HG03108 (cell line): ENCODE measurements around the gene NPM1.

ENCODE experiments used
- ATAC-seq: cut with Tn5 transposase; IDR thresholded peaks from one replicate; pipeline ENCODE4 v1.9.1; 2021; ENCODE audit warnings: moderate library complexity; ENCODE audit not compliant: unreplicated experiment

Gene NPM1

DNA sequence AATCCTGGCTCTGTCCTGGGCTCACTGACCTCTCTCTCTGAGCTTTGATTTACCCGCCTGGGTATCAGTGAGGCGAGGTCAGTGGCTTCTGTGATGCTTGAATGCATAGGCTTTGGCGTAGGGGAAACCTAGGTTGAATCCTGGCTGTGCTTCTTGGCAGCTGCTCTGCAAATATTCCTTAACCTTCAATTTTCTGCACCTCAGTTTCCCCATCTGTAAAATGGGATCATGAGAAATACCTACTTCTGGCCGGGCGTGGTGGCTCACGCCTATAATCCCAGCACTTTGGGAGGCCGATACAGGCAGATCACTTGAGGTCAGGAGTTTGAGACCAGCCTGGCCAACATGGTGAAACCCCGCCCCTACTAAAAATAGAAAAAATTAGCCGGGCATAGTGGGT lies 39.0 kb downstream of the NPM1 start:
- ATAC-seq: no peak

DNA sequence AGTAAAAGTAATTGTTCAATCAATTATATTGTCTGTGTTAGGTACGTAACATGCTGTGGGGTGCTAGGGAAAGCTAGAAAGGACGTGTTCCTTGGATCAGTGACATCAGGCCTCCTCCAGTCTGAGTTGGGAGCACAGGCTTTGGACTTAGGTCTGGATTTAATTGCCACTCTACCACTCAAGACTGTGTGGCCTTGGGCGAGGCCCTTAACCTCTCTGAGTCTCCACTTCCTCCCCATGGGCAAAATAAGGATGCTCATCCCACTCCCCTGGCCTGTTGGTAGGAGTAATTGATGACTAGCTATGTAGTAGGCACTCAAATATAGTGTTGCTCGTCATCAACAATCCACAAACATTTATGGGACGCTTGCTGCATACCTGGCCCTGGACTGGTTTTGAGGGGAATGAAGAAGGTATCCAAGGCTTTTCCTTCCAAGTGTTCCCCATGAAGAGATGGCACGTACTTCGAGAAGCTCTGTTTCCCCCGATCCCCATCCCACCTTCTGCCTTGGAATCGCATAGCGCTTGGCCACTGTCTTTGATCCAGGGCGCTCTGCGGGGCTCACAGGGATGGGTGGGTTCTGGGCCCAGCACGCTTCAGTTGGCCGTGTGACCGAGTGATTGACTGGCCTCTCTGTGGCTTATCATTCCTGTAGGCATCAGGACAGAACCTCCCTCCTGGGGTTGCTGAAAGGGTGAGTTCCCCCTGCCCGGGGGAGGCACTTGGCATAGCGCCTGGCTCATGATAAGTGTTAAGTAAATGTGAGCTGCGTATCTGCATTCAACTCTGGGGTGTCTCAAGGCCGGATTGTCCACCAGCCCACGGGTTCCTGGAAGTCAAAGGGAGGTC lies 39.9 kb downstream of the NPM1 start:
- no peak for ATAC-seq

DNA sequence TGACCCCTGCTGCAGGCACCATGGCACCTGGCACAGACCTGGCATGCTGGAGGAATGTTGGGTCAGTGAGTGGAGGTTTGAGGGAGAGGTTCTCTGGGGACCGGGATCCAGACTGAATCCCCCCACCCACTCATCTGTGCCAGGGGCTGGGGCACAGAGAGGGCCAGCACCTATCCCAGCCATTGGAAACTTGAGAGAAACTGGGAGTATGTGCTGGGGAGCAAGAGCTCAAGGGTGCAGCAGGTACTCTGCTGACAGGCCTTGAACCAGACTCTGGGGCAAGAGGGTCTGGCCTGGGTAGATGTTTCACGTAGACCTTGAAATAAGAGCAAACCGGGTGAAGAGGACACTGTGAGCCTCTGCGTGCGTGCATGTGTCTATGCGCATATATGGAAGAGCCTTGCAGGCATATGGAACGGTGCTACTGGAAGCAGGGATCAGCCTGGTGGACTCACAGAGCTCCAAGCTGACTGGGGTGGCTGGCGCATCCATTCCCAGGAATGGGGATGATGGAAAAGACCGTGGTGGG lies 40.6 kb downstream of the NPM1 start:
- no peak for ATAC-seq

DNA sequence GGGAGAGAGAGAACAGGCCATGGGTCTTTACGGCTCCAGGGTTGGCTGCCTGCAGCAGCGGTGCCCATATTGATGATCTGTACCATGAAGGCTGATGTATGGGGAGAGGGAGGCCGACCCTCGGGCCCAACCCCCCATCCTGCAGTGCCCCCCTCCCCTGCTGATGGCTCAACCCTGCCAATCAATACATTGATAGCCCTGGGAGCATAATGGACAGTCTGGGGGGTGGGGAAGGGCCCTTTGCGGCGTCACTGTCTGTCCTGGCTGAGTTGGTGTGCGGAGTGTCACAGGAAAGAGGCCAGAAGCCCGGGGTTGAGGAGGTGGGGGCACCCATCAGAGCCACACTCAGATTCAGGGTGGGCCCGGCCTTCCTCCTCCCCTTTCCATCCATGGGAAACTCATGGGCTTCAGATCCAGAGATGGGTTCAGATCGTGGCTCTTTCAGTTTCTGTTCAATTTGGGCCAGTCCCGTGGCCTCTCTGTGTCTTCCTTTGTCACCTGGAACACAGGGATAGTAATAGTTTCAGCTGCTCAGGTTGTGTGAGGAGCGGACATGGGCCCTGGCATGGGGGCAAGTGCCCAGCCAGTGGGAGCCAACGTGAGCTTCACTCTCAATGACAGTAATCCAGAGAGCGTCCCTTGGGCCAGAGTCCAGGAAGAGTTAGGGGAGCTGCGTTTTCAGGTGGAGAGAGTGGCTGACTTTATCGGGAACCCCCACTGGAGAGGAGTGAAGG lies 41.3 kb downstream of the NPM1 start:
- no peak for ATAC-seq

DNA sequence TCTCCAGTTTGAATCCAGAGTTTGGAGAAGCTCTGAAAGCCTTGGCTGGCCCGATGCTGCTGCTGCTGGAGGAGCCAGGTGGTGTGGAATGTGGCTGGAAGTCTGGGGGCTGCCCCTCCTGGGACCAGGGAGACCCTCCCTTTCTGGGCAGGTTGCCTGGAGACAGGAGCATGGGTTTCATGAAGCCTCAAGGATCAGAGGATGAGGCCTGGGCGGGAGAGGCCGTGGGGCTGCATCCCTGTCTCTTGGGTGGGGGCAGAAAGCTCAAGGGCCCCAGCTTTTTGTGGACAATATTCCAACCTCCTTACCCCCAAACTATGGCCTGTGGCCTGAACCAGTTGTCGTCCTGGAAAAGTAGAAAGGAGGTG lies 41.9 kb downstream of the NPM1 start:
- ATAC-seq: no peak

DNA sequence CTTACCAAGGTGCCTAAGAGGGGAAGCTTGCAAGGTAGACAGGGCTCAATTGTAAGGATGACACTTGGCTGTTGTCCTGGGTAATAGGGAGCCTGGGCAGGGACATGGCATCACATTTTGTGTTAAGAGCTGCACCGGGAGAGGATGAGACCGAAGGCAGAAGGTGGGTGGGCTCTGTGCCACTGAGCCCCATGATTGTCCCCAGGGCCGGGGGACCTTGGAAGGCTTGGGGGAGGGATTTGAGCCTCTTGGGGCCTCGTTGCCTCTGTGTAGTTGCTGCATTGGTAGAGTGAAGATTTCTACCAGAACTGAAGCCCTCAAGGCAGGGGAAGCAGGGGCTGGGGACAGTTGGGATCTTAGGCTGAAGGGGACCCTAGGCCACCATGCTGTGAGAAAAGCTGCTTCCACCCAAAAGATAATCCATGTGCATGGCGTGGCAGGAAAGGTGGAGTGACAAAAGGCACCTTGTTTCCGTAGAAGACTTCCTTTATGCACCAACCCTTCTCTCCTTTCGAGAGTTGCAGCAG lies 43.7 kb downstream of the NPM1 start:
- ATAC-seq: no peak

DNA sequence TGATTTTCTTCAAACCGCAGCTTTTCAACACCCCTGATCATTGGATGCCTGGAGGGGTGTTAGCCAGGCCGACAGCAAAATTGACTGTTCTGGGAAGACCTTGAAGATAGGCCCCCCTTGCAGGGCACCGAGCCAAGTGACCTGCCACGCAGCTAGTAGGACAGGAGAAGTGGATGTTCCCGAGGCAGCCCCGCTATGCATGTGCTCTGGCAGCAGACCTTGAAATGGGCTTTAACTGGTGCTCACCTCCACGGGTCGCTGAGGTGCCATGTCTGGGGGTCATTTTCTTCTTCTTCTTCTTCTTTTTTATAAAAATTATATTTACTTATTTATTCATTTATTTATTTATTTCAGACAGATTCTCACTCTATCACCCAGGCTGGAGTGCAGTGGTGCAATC lies 44.4 kb downstream of the NPM1 start:
- no peak for ATAC-seq

DNA sequence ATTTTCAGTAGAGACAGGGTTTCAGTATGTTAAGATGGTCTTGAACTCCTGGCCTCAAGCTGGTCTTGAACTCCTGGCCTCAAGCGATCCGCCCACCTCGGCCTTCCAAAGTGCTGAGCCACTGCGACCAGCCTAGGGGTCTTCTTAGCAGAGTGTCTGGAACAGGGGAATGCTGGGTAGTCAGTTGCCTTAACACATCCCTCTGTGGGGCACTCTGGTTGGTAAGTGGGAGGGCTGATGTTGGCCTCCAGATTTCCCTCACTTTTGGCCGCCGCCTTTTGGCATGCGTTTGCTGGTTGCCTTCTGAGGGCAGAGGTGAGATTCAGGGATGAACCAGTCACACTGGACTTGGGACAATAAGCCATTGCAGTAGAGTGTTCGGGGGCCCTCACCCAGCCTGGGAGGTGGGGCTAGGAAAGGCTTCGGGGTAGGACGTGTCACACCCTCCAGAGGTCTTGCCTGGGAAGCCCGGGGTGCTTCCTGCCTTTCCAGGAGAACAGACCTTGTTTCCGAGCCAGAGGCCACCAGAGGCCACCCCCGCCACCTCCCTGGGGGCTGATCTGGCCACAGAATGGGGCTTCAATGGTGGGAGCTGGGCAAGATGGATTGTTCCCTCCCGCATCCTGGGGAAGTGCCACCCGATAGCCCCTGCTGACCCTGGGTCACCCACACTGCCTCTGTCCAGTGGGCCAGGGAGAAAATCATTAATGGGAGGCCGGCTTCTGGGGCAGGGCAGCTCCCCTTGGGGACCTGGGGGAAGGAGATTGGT lies 45.1 kb downstream of the NPM1 start:
- ATAC-seq: no peak

DNA sequence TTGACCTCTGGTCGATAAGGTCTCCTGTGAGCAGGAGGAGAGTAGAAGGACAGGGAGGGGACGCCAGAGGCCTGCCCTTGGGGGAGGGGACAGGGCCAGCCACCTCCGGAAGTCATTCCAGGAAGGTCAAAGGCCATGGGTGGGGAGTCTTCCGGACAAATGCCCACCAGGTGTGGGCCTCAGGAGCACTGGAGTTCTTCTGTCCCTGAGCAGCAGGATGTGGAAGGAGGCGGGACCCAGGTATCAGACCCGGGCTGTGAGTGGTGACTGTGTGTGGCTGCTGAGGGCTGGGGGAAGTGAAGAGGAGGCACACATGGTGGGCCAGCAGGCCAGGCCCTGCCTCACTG lies 45.7 kb downstream of the NPM1 start:
- ATAC-seq: no peak

DNA sequence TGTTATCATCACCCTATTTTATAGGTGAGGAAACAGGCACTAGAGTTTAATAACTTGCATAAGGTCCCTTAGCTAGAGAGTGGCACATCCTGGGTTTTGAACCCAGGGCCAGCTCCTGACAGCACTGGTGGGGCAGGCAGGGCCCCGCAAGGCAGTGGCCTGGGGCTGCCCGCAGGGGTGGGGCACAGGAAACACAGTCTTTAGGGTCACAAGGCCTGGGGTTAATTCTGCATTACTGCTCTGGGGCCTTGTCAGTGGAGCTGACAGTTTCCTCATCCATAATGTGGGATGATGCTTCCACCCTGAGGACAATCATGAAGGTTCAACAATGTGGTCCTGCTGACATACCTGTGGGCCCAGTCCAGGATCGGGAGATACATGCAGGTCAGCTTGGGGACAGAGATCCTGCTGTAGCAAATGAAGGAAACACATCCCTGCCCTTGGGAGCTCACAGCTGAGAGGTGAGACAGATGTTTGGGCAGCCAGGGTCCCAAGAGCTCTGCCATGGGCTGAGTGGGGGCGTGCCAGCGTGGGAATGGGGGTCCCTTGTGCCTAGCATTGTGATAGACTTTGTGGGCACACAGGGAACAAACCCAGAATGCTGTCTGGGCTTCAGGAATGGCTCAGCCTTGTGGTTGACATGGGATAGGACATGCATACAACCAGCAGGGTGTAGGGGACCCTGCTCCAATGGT lies 46.5 kb downstream of the NPM1 start:
- ATAC-seq: no peak

DNA sequence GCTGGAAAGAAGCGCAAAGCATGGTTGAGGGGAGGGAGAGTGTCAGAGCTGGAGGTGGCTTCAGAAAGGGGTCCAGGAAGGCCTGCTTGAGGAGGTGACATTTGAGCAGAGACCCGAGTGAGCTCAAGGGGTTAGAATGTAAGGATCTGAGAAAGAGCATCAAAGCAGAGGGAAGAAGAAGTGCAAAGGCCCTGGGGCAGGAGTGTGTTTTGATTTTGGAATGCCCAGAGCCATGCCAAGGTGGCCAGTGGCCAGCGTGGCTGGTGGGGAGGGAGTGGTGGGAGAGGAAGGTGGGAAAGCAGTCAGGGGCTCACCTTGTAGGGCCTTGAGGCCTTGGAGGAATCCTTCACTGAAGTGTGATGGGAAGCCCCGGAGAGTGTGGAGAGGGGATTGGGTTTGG lies 47.2 kb downstream of the NPM1 start:
- ATAC-seq: no peak

DNA sequence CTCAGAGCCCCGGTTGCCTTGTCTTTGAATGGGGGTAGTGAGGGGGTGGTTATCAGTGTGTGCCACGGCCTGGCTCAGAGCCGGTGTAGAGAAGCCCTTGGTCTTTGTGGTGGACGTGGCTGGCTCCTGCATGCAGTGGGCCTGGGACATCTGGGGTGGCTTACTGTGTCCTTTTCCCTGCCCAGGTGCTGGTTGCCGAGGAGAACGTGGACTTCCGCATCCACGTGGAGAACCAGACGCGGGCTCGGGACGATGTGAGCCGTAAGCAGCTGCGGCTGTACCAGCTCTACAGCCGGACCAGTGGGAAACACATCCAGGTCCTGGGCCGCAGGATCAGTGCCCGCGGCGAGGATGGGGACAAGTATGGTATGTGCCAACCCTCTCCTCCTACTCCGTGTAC lies 48.3 kb downstream of the NPM1 start:
- ATAC-seq: no peak

DNA sequence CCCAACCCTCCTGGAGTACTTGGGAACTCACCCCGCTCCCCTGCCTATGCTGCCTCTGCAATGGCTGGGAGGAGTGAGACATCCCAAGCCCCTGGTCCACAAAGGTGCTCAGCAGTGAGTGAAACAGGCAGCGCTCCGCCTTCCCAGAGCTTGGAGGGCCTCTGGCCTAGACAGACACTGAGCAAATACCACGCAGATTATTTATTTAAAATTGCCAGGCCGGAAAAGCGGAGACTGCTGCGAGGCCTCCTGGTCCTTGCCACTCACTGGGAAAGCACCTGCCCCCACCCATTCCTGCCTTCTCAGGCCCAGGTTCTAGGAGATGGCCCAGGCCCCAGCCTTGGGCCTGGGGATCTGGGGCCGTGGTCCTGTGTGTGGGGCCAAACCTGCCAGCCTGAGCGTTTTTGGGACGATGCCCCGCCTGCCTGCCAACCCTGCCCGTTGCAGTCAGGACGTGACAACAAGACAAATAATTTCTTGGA lies 49.2 kb downstream of the NPM1 start:
- no peak for ATAC-seq

DNA sequence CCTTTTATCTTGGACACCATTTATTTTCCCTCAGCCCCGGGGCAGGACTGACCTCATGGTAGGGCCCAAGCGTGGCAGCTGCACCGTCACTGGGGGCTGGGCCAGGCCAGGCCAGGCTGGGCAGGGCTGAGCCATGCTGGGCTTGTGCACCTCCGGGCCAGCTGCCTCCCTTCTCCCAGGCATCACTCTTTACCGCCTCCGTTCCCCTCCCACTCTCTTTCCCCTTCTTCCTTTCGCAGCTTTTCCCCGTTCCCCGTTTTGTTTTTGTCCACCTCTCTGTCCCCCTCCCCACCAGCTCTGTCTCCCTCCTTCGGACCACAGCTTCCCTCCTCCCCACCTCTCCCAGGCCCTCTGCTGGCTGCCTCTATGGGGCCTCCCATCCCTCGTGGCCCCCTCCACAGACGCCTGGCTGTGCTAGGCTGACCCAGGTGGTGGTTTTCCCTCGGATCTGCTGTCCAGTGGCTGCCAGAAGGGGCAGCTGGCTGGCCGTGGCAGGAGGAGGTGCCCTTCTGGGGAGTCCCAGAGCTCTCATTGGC lies 49.7 kb downstream of the NPM1 start:
- no peak for ATAC-seq

DNA sequence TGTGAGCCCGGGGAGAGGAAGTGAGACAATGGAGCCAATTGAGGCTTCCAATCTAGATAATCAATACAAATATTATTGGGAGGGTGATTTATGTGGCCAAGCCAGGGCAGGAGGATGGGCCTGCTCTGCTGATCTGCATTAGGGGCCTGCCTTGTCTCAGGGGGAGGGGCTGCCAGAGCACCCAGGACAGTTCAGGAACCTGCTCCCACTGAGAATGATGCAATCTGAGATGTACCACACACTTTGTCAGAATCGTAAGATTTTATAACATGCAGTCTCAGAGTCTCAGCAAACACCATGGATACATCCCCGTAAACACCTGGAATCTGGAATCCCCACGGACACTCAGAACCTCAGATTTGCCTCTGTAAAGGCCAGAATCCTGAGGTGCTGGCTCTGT lies 51.1 kb downstream of the NPM1 start:
- no peak for ATAC-seq

DNA sequence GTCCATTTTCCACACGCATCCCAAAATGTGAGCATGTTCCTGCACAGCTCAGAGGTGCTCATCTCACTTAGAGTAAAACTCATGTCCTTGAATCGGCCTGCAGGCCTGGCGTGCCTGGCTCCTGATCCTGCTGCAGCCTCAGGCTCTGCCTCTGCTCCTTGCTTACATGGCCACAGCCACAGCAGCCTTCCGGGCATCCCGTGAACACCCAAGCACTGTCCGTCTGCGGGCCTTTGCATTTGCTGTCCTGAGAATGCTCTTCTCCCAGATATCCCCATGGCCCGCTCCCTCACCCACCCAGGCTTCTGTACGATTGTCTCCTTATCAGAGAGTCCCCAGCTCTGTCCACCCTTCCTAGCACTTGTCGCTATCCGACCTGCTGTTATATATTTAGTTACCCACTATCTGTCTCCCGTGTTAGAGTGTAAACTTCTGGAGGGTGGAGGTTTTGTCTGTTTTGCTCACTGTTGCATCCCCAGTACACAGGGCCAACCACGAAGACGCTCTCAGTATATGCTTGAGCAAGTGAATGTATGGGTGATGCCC lies 53.7 kb downstream of the NPM1 start:
- ATAC-seq: no peak

DNA sequence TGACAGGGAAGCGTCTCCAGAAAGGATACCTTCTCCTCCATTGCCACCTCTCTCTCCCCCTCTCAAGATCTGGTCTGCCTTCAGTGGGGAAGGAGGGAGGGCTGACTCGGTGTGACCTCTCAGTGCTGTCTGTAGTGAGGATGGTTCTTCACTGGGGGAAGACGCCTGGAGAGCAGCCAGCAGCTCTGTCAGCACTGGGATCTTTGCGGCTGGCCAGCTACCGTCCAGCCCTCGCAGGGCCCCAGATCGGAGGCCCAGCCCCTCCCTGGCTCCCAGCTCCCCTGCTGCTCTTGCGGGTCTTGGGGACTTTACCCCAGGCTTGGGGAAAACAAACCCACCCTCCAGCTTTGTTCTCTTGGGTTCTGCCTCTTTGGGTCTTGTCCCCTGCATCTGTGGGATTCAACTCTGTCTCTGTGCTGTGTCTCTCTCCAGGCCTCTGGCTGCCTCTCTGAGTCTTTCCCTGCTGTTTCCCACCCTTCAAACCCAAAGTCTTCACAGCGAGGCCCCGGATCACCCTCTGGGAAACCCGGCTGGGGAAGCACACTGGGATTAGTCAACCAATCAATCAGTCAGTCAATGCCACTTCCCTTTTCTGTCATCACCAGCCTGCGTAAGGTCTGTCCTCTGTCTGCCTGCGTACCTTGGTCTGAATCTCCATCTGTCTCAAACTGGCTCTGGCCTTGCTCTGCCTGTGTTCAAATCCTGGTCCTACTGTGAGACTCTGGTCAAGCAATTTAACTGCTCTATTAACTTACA lies 54.8 kb downstream of the NPM1 start:
- no peak for ATAC-seq

DNA sequence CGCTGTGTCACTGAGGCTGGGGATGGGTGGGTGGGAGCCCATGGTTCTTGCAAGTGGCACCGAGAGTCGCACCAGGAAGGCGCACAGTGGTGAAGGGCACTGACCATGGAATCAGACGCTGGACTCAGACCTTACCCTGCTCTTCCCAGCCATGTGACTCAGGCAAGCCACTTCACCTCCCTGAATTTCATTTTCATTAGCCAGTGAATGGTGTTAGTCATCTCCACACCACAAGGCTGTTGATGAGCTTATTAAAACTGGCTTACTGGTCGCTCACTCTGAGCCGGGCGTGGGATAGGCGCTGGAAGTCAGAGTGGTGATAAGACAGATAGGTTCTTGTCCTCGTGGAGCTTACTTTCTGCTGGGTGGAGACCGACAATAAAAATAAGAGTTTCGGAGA lies 56.9 kb downstream of the NPM1 start:
- ATAC-seq: no peak
